GM10847 (cell line): ENCODE results near the gene SLC2A6.

ENCODE experiments used
- POLR2A ChIP-seq: IDR thresholded peaks from 2 replicates; pipeline ENCODE4 v1.6.1; 2011; ENCODE audit not compliant: insufficient read length; ENCODE audit errors: extremely low read depth

SLC2A6 gene

DNA sequence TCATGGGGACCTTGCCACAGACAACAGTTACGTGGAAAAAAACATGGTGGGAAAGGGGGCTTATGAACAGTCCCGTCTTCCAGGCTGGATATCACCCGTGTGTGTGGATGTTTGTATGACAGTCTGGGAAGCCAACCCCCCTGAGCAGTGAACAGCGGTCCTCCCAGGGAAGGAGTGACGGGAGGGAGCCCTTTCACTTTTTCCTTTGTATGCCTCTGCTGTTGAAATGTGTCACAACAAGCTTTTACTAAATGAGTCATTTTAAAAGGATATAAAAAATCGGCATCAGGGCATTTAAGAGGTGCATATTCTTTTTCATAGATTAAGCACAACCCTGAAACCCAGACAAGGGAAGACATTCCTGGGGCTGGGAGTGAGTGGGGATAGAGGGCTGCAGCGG, 40.8 kb upstream of the SLC2A6 start:
- no peak for TF ChIP-seq POLR2A

DNA sequence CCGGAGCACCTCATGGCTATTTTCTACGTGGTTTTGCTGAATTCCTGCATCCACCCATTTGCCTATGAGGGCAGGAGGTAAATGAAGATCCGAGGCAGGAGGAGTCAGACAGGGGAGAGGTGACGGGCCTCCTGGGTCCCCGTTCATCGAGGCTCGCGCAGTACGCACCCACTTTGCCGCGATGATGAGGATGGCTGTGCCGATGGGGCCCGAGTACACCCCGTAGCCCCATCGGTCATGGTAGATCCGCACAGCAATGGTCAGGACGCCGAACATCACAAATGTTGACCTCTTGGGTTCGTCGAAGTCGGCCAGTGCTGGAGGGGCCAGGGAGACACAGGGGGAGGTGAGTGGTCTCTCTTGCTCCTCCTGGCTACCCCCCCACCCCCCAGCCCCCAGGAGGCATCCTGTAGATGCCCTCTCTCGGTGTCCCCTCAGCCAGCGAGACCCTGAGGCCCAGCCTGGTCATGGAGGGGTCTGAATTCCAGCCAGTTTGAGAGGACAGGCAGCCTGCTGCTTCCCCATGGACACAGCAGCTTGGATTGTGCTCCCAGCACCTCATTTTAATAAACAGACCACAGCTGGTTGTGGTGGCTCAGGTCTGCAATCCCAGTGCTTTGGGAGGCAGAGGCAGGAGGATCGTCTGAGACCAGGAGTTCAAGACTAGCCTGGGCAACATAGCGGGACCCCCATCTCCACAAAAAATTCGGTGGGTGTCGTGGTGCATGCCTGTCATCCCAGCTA, 40.0 kb upstream of the SLC2A6 start:
- no peak for TF ChIP-seq POLR2A

- TF ChIP-seq POLR2A, result no peak
Observed at GRCh38 chr9:133518200-133518599, 39.3 kb upstream of the SLC2A6 start.

GRCh38 chr9:133517711-133518110, 38.8 kb upstream of the SLC2A6 start:
- TF ChIP-seq POLR2A, result no peak

GRCh38 chr9:133516961-133517350, 38.1 kb upstream of the SLC2A6 start:
- TF ChIP-seq POLR2A, result no peak

DNA sequence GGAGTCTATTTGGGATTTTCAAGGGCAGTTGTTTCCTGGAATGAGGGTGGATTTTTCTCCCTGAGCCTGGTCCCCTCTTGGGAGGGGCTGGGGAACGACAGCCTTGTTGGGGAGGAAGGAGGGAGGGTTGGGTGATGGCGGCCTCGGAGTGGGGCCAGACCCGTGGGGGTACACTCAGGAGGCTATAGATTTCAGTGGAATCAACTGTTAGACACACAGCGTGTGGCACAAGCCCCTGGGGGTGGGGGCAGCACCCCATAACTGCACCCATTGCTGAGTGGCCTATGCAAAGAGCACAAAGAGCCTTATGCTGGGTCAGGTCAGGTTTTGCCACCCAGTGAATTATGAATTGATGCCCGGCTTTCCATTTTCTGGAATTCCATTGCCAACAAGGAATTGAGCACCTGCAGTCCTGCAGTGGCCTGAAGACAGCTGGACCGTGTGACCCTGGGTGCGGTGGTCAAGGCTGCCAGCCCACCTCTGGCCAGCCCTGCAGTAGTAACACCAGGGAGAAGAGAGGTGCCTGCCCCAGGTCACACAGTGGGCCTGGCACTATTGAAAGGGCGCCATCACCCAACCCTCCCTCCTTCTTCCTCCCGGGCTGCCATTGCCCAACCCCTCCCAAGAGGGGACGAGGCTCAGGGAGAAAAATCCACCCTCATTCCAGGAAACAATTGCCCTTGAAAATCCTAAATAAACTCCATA, 37.5 kb upstream of the SLC2A6 start:
- TF ChIP-seq POLR2A, result no peak

DNA sequence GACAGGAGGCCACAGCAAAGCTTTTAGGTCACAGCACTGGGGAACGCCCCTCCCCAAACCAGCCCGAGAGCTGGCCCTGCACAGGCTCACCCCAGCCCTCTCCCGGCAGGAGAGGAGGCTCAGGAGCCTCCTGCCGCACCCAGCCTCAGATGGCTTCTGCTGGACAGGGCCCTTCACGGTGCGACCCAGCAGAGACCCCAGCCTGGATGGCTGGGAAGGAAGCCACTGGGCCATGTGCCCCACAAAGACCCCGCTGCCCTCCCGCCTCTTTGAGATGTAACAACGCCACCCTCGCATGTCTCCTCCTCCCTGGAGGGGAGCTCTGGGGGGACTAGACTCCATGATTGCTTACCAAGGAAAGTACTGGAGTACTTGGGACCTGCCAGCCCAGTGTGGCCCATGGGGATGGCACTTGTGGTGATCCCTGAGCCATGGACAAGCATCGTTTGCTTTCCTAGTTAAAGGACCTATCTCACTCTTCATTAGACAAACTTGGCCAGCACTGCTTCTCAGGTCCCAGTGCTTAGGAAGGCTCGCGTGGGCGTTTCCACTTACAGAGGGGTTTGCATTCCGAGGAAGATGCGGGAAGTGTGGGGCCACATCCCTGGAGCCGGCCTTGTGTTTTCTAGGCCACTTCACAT, 36.8 kb upstream of the SLC2A6 start:
- no peak for TF ChIP-seq POLR2A

GRCh38 chr9:133515240-133515610, 36.3 kb upstream of the SLC2A6 start:
- TF ChIP-seq POLR2A, result no peak

DNA sequence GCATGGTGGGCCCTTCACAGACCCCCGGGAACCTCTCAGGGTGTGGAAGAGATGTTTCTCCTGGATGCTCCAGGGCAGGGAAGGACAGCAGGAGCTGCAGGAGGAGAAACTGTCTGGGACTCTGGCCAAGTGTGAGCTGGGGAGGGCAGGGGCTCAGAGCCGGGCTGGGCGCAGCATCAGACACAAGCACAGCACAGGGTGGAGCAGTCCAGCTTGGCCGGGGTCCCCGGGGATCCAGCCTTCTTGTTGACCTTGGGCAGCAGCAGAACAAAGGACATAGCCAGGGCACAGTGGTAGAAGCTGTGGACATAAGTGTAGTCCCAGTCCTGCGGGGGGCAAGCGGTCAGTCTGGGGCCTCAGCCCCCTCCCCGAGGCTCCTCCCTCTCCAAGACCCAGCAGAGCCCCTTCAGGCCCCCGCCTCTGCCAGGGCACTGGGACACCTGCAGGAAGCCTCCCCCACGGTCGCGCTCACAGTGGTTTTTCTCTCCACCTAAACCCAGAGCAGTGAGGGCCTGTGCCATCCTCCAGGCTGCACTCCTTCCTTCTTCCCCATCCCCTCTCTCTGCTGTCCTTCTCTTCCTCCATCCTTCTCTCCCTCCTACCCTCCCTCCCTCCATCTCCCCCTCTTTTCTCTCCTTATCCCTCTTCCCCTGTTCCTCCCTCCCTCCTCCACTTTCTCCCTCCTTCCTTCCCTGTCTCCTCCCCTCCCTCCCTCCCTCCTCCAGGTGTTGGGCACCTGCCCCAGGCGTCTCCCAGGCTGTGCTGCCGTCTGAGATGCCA, 35.8 kb upstream of the SLC2A6 start:
- TF ChIP-seq POLR2A, result no peak

- TF ChIP-seq POLR2A, result no peak
Observed at GRCh38 chr9:133513214-133514100, 34.6 kb upstream of the SLC2A6 start.

GRCh38 chr9:133512253-133513213, 33.6 kb upstream of the SLC2A6 start:
- TF ChIP-seq POLR2A, result no peak

GRCh38 chr9:133511607-133512006, 32.7 kb upstream of the SLC2A6 start:
- no peak for TF ChIP-seq POLR2A

DNA sequence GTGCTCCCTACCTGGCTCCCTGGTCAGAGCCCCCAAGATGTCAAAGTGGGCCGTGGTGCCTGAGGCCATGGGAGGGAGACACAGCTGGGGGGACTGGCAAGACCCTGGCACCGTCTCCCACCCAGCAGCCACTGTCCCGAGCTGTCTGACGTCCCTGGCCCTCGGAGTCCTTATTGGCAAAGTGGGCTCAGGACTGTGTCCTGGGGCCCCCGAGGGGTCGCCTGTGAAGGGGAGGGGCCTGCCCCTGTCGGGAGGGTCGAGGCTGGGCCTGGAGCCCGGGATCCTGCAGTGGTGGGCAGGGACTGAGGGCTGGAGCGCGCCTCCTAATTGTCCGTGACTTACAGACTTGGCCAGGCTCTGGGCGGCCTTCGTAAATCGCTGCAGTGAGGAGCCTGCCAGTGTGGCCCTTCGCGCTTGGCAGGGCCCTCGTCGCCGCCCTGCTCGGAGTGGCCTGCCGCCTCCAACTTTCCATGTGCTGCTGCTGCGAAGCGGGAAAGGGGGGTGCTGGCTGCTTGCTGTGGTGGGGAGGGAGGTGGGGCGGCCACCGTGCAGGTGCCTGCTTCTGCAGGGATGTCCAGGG, 32.1 kb upstream of the SLC2A6 start:
- TF ChIP-seq POLR2A, result no peak
